Retinal pigment epithelial cell (primary cell): ENCODE data around the gene HSBP1.

Experiments
- DNase-seq: peaks from one replicate; pipeline ENCODE4 v3.0.0-alpha.2; 2010; ENCODE audit warnings: low read depth
- H3K4me3 ChIP-seq: 2 replicates; pipeline ENCODE4 v1.5.1; 2011; ENCODE audit warnings: mild to moderate bottlenecking, low read length, control low read depth, moderate library complexity
- CTCF ChIP-seq: conservative IDR thresholded peaks from 2 replicates; pipeline ENCODE4 v1.5.1; 2011; ENCODE audit warnings: low read depth, low read length, control low read depth, inconsistent platforms

Gene HSBP1

GRCh38 chr16:83826146-83826913, 18.6 kb downstream of the HSBP1 start:
- H3K4me3 ChIP-seq: no peak overlapping the region
- no peak for DNase-seq
- peak; percentile 93 for TF ChIP-seq CTCF

GRCh38 chr16:83830091-83830768, 22.5 kb downstream of the HSBP1 start:
- no peak for TF ChIP-seq CTCF
- DNase-seq: no peak
- H3K4me3 ChIP-seq: no peak overlapping the region

- DNase-seq: no peak
- no peak for TF ChIP-seq CTCF
- H3K4me3 ChIP-seq: no peak overlapping the region
These were observed 23.1 kb downstream of the HSBP1 start for GRCh38 chr16:83830769-83831455.

GRCh38 chr16:83831456-83831987, 23.7 kb downstream of the HSBP1 start:
- DNase-seq: no peak
- no peak overlapping the region for H3K4me3 ChIP-seq
- TF ChIP-seq CTCF: no peak

GRCh38 chr16:83833921-83834320, 26.1 kb downstream of the HSBP1 start:
- no peak overlapping the region for H3K4me3 ChIP-seq
- no peak for TF ChIP-seq CTCF

GRCh38 chr16:83835586-83836566, 28.1 kb downstream of the HSBP1 start:
- TF ChIP-seq CTCF: no peak
- no peak for DNase-seq
- no peak overlapping the region for H3K4me3 ChIP-seq

More at GRCh38 chr16:83833921-83834320, 26.1 kb downstream of the HSBP1 start:
- DNase-seq: no peak
